GM23338 (cell line): Measurements from ENCODE around the gene TRPC4AP. TPM values are rescaled to one million over a fixed set of nuclear protein-coding genes. Genes with fewer than 3 reads are reported as not detected.

Experiments used
- ATAC-seq: fragments of 200-7000 bp; cut with Tn5 transposase; 3 replicates; pipeline ENCODE4 v1.9.1; 2020
- DNase-seq: peaks from one replicate; pipeline ENCODE4 v3.0.0-alpha.2; 2015; ENCODE audit warnings: low spot score
- H2AFZ ChIP-seq: fragments of 200-600 bp; sonication (generic); 2 replicates; pipeline ENCODE4 v1.8.0; 2016; ENCODE audit warnings: antibody characterized with exemption, mild to moderate bottlenecking, moderate library complexity
- H3F3A ChIP-seq: fragments of 200-600 bp; sonication (generic); replicated peaks from 2 replicates; pipeline ENCODE4 v1.8.0; 2017; ENCODE audit warnings: antibody characterized with exemption, mixed run types, low read depth
- H3K27ac ChIP-seq: fragments of 200-600 bp; sonication (generic); 2 replicates; pipeline ENCODE4 v1.6.1; 2016; ENCODE audit warnings: low read depth
- H3K27me3 ChIP-seq: fragments of 200-600 bp; sonication (generic); 2 replicates; pipeline ENCODE4 v1.8.0; 2016; ENCODE audit warnings: mild to moderate bottlenecking, mixed run types, moderate library complexity; ENCODE audit not compliant: insufficient read depth
- H3K36me3 ChIP-seq: fragments of 200-600 bp; sonication (generic); 2 replicates; pipeline ENCODE4 v1.8.0; 2016; ENCODE audit warnings: mild to moderate bottlenecking; ENCODE audit not compliant: insufficient read depth
- H3K4me1 ChIP-seq: fragments of 200-600 bp; sonication (generic); 2 replicates; pipeline ENCODE4 v1.8.0; 2016; ENCODE audit warnings: mild to moderate bottlenecking, moderate library complexity; ENCODE audit not compliant: insufficient read depth
- H3K4me2 ChIP-seq: fragments of 200-600 bp; sonication (generic); 2 replicates; pipeline ENCODE4 v1.7.1; 2017; ENCODE audit warnings: mixed run types
- H3K4me3 ChIP-seq: fragments of 200-600 bp; sonication (generic); 2 replicates; pipeline ENCODE4 v1.6.1; 2016; ENCODE audit warnings: mixed run types
- H3K79me2 ChIP-seq: fragments of 200-600 bp; sonication (generic); replicated peaks from 2 replicates; pipeline ENCODE4 v1.8.0; 2017; ENCODE audit warnings: mild to moderate bottlenecking; ENCODE audit not compliant: insufficient read depth
- H3K9me2 ChIP-seq: fragments of 200-600 bp; sonication (generic); 2 replicates; pipeline ENCODE4 v1.8.0; 2017; ENCODE audit not compliant: insufficient read depth
- H4K20me1 ChIP-seq: fragments of 200-600 bp; sonication (generic); replicated peaks from 2 replicates; pipeline ENCODE4 v1.8.0; 2017; ENCODE audit warnings: mild to moderate bottlenecking; ENCODE audit not compliant: insufficient read depth
- H3K27ac Mint-ChIP-seq: 2 replicates; pipeline ENCODE4 v1.8.0; 2020; ENCODE audit warnings: inconsistent platforms, mild to moderate bottlenecking, moderate library complexity, mixed read lengths
- H3K27me3 Mint-ChIP-seq: 3 replicates; pipeline ENCODE4 v1.8.0; 2022; ENCODE audit warnings: low read depth, mild to moderate bottlenecking, moderate library complexity, mixed read lengths, inconsistent platforms; ENCODE audit not compliant: insufficient read depth, poor library complexity
- H3K36me3 Mint-ChIP-seq: 3 replicates; pipeline ENCODE4 v1.8.0; 2021; ENCODE audit warnings: low read depth, mild to moderate bottlenecking, inconsistent platforms, moderate library complexity, mixed read lengths
- H3K4me1 Mint-ChIP-seq: 3 replicates; pipeline ENCODE4 v1.8.0; 2020; ENCODE audit warnings: mild to moderate bottlenecking, inconsistent platforms, mixed read lengths
- H3K4me3 Mint-ChIP-seq: 3 replicates; pipeline ENCODE4 v1.8.0; 2021; ENCODE audit warnings: moderate library complexity, mild to moderate bottlenecking, inconsistent platforms, mixed read lengths
- H3K9me3 Mint-ChIP-seq: 3 replicates; pipeline ENCODE4 v1.8.0; 2020; ENCODE audit warnings: moderate library complexity, mild to moderate bottlenecking, inconsistent platforms, mixed read lengths
- CREB1 ChIP-seq: fragments of 250-450 bp; sonication (Bioruptor Pico); IDR thresholded peaks from 2 replicates; pipeline ENCODE4 v1.5.0; 2020; ENCODE audit warnings: low read depth, mild to moderate bottlenecking, moderate library complexity
- ETS1 ChIP-seq: IDR thresholded peaks from 2 replicates; pipeline ENCODE4 v1.6.1; 2016; ENCODE audit warnings: antibody characterized with exemption
- EZH2 ChIP-seq: fragments of 200-600 bp; sonication (generic); IDR thresholded peaks from one replicate; pipeline ENCODE4 v1.8.0; 2017; ENCODE audit warnings: antibody characterized with exemption, mild to moderate bottlenecking, low read depth; ENCODE audit not compliant: unreplicated experiment
- EZH2phosphoT487 ChIP-seq: fragments of 200-600 bp; sonication (generic); IDR thresholded peaks from one replicate; pipeline ENCODE4 v1.8.1; 2018; ENCODE audit warnings: antibody characterized with exemption; ENCODE audit not compliant: unreplicated experiment
- JUNB ChIP-seq: IDR thresholded peaks from one replicate; pipeline ENCODE4 v1.6.1; 2016; ENCODE audit warnings: antibody characterized with exemption; ENCODE audit not compliant: unreplicated experiment
- NANOG ChIP-seq: IDR thresholded peaks from 2 replicates; pipeline ENCODE4 v1.6.1; 2016; ENCODE audit warnings: antibody characterized with exemption, borderline replicate concordance
- POLR2AphosphoS5 ChIP-seq: IDR thresholded peaks from 2 replicates; pipeline ENCODE4 v1.6.1; 2016; ENCODE audit warnings: antibody characterized with exemption, low read depth
- STAT1 ChIP-seq: IDR thresholded peaks from one replicate; pipeline ENCODE4 v1.6.1; 2016; ENCODE audit warnings: antibody characterized with exemption; ENCODE audit not compliant: unreplicated experiment
- ZNF114 ChIP-seq: fragments of 250-450 bp; sonication (Bioruptor Pico); IDR thresholded peaks from 2 replicates; pipeline ENCODE4 v1.5.0; 2020; ENCODE audit warnings: mild to moderate bottlenecking, moderate library complexity
- ZNF331 ChIP-seq: fragments of 250-450 bp; sonication (Bioruptor Pico); IDR thresholded peaks from 2 replicates; pipeline ENCODE4 v1.5.0; 2020; ENCODE audit warnings: low read depth, mild to moderate bottlenecking, moderate library complexity
- polyA plus RNA-seq: library from polyadenylated mRNA; unstranded; fragments of >200 nt; fragmentation: Nextera tagmentation; extraction: Ambion mirVana; gene quantifications from 2 replicates; pipeline ENCODE4 v1.2.1, GENCODE V29; 2016
- total RNA-seq: library from RNA; depleted of rRNA; stranded (reverse); fragments of >200 nt; shearing (Covaris generic); gene quantifications from 2 replicates; pipeline ENCODE4 v1.2.3, GENCODE V29; 2014
- TF ChIP-seq, protein P1 (sequence below): fragments of 250-450 bp; sonication (Bioruptor Pico); IDR thresholded peaks from 2 replicates; pipeline ENCODE4 v1.5.0; 2020; ENCODE audit warnings: mild to moderate bottlenecking, moderate library complexity
- TF ChIP-seq, protein P2 (sequence below), 2 experiments: fragments of 200-600 bp in 1 of 2; sonication (generic) in 1 of 2; conservative IDR thresholded peaks; 2 replicates each; pipeline versions ENCODE4 v1.5.1 to v1.6.1; 2016 to 2017; ENCODE audit warnings: antibody characterized with exemption in 2 of 2, low read depth in 2 of 2, mild to moderate bottlenecking in 2 of 2, moderate library complexity in 1 of 2

TRPC4AP gene
- total and polyA plus RNA-seq, 2 experiments from 2014 or later = 48.8 to 89.5 TPM

DNA sequence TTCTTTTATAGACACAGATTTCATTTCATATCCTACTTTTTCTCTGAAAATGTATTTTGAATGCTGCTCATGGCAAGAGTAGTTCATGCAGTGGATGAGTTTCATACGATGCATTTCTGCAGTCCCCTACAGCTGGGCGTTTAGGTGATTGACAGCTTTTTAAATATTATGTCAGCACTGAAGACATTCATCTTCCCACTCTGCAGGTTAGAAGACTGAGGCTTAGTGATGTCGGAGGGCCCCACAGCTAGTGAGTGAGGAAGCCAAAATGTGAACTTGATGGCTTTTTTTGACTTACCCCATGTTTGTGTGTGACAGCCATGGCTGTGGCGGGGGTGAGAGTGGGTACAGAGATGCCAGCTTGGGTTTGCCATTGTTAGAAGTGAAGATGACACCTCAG lies 103.5 kb downstream of the TRPC4AP start:
- Mint-ChIP-seq H3K27ac (no peak overlapping the region), H3K27me3 (peaks cover 17% of the 10 kb centered on the region), H3K4me3 (no peak overlapping the region), H3K9me3 (no peaks in the 10 kb centered on the region; the same call in 2 of the 3 replicates), H3K36me3 (no peaks in the 10 kb centered on the region), H3K4me1 (peaks cover 12% of the 10 kb centered on the region)
- ATAC-seq (no peak), DNase-seq (no peak)
- Histone ChIP-seq H3K4me2 (no peak overlapping the region), H3K27ac (no peak overlapping the region), H3K79me2 (no peaks in the 10 kb centered on the region), H3F3A (no peaks in the 10 kb centered on the region), H2AFZ (no peak overlapping the region), H3K4me3 (no peak overlapping the region), H3K9me2 (no peaks in the 10 kb centered on the region), H3K27me3 (no peaks in the 10 kb centered on the region), H4K20me1 (no peaks in the 10 kb centered on the region; the same call in 1 of the 2 replicates), H3K4me1 (peaks cover 9% of the 10 kb centered on the region; the same call in 1 of the 2 replicates), H3K36me3 (no peaks in the 10 kb centered on the region)
- TF ChIP-seq ETS1 (no peak), EZH2 (no peak)

- H3K4me2 ChIP-seq = no peak overlapping the region
- H3K27ac ChIP-seq = no peak overlapping the region
- Mint-ChIP-seq H3K36me3 (no peaks in the 10 kb centered on the region), H3K27ac (no peak overlapping the region), H3K27me3 (peaks cover 17% of the 10 kb centered on the region), H3K9me3 (no peaks in the 10 kb centered on the region; the same call in 2 of the 3 replicates), H3K4me1 (peaks cover 20% of the 10 kb centered on the region), H3K4me3 (no peak overlapping the region)
- no peak overlapping the region for H3K4me3 ChIP-seq
- no peaks in the 10 kb centered on the region for H3K36me3 ChIP-seq
- H2AFZ ChIP-seq = no peak overlapping the region
- no peak for ATAC-seq
- H3F3A ChIP-seq = 0 out of 2 replicates have a peak, but pooled peaks cover 2% of the 10 kb centered on the region
- H3K79me2 ChIP-seq = no peaks in the 10 kb centered on the region
- peaks cover 18% of the 10 kb centered on the region for H3K4me1 ChIP-seq
- peaks cover 6% of the 10 kb centered on the region; the same call in 1 of the 2 replicates for H3K27me3 ChIP-seq
- DNase-seq = no peak
- H4K20me1 ChIP-seq = no peaks in the 10 kb centered on the region; the same call in 1 of the 2 replicates
- no peaks in the 10 kb centered on the region for H3K9me2 ChIP-seq
- TF ChIP-seq POLR2AphosphoS5 (no peak), EZH2phosphoT487 (no peak), JUNB (no peak), EZH2 (no peak), ZNF331 (CRISPR knock-in tag) (no peak), ZNF114 (CRISPR knock-in tag) (no peak), STAT1 (no peak), CREB1 (no peak), NANOG (no peak), ETS1 (no peak)
- TF ChIP-seq, protein P1, sequence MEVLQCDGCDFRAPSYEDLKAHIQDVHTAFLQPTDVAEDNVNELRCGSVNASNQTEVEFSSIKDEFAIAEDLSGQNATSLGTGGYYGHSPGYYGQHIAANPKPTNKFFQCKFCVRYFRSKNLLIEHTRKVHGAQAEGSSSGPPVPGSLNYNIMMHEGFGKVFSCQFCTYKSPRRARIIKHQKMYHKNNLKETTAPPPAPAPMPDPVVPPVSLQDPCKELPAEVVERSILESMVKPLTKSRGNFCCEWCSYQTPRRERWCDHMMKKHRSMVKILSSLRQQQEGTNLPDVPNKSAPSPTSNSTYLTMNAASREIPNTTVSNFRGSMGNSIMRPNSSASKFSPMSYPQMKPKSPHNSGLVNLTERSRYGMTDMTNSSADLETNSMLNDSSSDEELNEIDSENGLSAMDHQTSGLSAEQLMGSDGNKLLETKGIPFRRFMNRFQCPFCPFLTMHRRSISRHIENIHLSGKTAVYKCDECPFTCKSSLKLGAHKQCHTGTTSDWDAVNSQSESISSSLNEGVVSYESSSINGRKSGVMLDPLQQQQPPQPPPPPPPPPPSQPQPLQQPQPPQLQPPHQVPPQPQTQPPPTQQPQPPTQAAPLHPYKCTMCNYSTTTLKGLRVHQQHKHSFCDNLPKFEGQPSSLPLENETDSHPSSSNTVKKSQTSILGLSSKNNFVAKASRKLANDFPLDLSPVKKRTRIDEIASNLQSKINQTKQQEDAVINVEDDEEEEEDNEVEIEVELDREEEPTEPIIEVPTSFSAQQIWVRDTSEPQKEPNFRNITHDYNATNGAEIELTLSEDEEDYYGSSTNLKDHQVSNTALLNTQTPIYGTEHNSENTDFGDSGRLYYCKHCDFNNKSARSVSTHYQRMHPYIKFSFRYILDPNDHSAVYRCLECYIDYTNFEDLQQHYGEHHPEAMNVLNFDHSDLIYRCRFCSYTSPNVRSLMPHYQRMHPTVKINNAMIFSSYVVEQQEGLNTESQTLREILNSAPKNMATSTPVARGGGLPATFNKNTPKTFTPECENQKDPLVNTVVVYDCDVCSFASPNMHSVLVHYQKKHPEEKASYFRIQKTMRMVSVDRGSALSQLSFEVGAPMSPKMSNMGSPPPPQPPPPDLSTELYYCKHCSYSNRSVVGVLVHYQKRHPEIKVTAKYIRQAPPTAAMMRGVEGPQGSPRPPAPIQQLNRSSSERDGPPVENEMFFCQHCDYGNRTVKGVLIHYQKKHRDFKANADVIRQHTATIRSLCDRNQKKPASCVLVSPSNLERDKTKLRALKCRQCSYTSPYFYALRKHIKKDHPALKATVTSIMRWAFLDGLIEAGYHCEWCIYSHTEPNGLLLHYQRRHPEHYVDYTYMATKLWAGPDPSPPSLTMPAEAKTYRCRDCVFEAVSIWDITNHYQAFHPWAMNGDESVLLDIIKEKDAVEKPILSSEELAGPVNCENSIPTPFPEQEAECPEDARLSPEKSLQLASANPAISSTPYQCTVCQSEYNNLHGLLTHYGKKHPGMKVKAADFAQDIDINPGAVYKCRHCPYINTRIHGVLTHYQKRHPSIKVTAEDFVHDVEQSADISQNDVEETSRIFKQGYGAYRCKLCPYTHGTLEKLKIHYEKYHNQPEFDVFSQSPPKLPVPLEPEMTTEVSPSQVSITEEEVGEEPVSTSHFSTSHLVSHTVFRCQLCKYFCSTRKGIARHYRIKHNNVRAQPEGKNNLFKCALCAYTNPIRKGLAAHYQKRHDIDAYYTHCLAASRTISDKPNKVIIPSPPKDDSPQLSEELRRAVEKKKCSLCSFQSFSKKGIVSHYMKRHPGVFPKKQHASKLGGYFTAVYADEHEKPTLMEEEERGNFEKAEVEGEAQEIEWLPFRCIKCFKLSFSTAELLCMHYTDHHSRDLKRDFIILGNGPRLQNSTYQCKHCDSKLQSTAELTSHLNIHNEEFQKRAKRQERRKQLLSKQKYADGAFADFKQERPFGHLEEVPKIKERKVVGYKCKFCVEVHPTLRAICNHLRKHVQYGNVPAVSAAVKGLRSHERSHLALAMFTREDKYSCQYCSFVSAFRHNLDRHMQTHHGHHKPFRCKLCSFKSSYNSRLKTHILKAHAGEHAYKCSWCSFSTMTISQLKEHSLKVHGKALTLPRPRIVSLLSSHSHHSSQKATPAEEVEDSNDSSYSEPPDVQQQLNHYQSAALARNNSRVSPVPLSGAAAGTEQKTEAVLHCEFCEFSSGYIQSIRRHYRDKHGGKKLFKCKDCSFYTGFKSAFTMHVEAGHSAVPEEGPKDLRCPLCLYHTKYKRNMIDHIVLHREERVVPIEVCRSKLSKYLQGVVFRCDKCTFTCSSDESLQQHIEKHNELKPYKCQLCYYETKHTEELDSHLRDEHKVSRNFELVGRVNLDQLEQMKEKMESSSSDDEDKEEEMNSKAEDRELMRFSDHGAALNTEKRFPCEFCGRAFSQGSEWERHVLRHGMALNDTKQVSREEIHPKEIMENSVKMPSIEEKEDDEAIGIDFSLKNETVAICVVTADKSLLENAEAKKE (CRISPR knock-in tag) = no peak
- TF ChIP-seq, protein P2, sequence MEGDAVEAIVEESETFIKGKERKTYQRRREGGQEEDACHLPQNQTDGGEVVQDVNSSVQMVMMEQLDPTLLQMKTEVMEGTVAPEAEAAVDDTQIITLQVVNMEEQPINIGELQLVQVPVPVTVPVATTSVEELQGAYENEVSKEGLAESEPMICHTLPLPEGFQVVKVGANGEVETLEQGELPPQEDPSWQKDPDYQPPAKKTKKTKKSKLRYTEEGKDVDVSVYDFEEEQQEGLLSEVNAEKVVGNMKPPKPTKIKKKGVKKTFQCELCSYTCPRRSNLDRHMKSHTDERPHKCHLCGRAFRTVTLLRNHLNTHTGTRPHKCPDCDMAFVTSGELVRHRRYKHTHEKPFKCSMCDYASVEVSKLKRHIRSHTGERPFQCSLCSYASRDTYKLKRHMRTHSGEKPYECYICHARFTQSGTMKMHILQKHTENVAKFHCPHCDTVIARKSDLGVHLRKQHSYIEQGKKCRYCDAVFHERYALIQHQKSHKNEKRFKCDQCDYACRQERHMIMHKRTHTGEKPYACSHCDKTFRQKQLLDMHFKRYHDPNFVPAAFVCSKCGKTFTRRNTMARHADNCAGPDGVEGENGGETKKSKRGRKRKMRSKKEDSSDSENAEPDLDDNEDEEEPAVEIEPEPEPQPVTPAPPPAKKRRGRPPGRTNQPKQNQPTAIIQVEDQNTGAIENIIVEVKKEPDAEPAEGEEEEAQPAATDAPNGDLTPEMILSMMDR (conservative IDR thresholded peaks at IDR 0.05; ENCODE audit: low read depth in 2 of 2) = no peak
These were observed 104.4 kb downstream of the TRPC4AP start for GRCh38 chr20:34988191-34988540.
